Epithelial cell of proximal tubule (primary cell): ENCODE measurements around the gene PLAGL2. TPM values are rescaled to one million over a fixed set of nuclear protein-coding genes. Genes with fewer than 3 reads are reported as not detected.
A peak's percentile ranks its signal among the peaks of the same experiment; 100 is the strongest.
"Not testable (repeated sequence)": the region's sequence is repeated elsewhere in the genome, so short reads cannot be mapped to it uniquely, and the experiment has no call there.

ENCODE experiments used
- DNase-seq: peaks from one replicate; pipeline ENCODE4 v3.0.0-alpha.2; 2011; ENCODE audit warnings: low read depth
- H3K4me3 ChIP-seq: 2 replicates; pipeline ENCODE4 v1.5.1; 2011; ENCODE audit warnings: low read depth, mild to moderate bottlenecking, low read length
- CTCF ChIP-seq: conservative IDR thresholded peaks from 2 replicates; pipeline ENCODE4 v1.5.1; 2012; ENCODE audit warnings: low read depth, mild to moderate bottlenecking, low read length
- total RNA-seq: library from RNA; depleted of rRNA; stranded (reverse); fragments of >200 nt; gene quantifications from 2 replicates; pipeline ENCODE4 v1.2.3, GENCODE V29; 2015

The PLAGL2 gene
- total RNA-seq, 1 donor from 2014 or later, result 7.8 TPM

DNA sequence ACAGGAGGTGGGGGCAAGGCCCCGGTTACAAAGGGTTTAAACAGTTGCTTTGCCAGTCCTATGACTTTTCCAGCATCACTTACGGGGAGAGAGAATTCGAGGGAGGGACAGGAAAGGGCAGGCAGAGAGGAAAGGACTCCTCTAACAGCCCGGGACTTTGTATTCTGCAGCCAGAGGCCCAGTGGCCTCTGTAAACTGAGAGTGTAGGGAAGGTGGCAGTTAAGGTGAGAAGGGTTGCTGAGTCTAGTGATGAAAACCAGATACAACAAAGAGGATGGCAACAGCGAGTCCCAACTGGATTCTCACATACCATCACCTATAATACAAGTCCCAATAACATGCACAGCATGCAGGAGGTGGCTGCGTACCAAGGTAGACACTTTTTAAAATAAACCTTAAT lies 13.5 kb downstream of the PLAGL2 start:
- H3K4me3 ChIP-seq, result no peak overlapping the region
- TF ChIP-seq CTCF, result no peak
- DNase-seq, result no peak

DNA sequence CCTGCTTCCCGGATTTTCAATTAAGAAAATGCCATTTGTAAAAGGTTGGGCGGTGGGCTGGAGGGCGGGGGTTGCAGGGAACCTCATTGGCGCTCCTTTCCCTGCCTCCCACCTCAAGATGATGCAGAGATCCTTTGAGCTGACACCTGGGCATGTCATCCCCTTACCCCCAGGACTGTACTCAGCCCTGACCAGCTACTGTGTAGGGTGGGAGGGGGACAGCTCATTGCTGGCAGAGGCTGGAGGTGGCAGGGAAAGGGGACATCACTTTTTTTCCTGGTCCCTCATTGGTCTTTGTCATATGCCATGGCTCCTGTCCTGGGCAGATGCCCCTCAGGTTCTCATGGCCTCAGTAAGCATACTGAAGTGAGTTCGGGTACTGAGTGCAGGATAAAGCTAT lies 14.2 kb downstream of the PLAGL2 start:
- DNase-seq, H3K4me3 ChIP-seq: not testable (repeated sequence)

- no peak overlapping the region for H3K4me3 ChIP-seq
- DNase-seq, result no peak
- TF ChIP-seq CTCF, result no peak
Measured at GRCh38 chr20:32192698-32193097, 14.8 kb downstream of the PLAGL2 start.

GRCh38 chr20:32191873-32192272 lies 15.7 kb downstream of the PLAGL2 start:
- H3K4me3 ChIP-seq, result no peak overlapping the region
- DNase-seq, result no peak
- TF ChIP-seq CTCF, result no peak

DNA sequence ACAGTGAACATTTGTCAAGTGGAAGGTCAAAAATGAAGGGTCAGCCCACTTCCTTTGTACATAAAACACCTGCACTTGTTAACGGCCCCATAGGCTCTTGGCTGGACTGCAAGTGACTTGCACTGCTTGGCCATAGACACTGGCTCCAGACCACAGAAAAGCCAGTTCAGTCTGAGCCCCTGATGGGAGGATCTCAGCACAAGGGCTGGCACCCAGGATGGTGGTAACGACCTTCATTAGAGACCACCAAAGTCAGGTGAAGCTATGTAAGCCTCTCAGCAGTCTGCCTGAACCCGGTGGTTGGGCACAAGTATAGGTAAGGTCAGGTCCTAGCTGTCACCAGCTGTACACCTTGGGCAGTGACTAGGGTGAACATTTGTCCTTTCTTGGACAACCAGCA lies 16.1 kb downstream of the PLAGL2 start:
- TF ChIP-seq CTCF, result no peak
- no peak overlapping the region for H3K4me3 ChIP-seq
- DNase-seq, result no peak

- no peak for DNase-seq
- TF ChIP-seq CTCF, result no peak
- H3K4me3 ChIP-seq, result peak overlapping the region; percentile 48
Measured at GRCh38 chr20:32190616-32191415, 16.7 kb downstream of the PLAGL2 start.

- TF ChIP-seq CTCF, result no peak
- DNase-seq, result no peak
- H3K4me3 ChIP-seq, result peak overlapping the region; percentile 48
Measured at GRCh38 chr20:32189691-32190615, 17.6 kb downstream of the PLAGL2 start.
